ENCODE data around the gene INSC. TPM values are rescaled to one million over a fixed set of nuclear protein-coding genes. Genes with fewer than 3 reads are reported as not detected.

Gene INSC
- total and polyA plus RNA-seq, 2 of the 4 experiments (the other 2 are of a cell fraction) = 0.53 to 1.4 TPM

DNA sequence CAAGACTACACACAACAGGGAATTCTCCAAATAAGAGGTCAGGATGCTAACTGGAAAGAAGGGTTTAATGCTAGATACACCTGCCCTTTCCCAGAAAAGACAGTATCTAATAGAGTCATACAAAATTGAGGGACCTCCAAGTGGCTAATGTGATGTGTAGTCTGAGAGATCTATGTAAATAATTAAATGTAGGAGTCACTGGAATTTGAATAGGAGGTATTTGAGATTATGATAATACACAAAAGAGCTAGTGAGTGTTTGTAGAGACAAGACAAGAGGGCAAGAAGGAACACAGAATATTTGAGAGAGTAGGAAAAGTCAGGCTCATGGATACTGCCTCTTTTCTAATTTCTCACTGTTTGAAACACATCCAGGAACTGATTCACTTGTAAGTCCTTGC, 15.5 kb upstream of the INSC start:
- Histone ChIP-seq H2BK20ac (ENCODE audit: low read depth, low read length) (no peak overlapping the region), H2BK120ac (ENCODE audit: low read depth, low read length) (no peak overlapping the region), H3K23ac (ENCODE audit: low read depth, low read length) (no peak overlapping the region), H2BK5ac (ENCODE audit: low read depth, low read length, poor library complexity, severe bottlenecking) (no peak overlapping the region), H3K18ac (ENCODE audit: low read depth, low read length) (no peak overlapping the region), H3K27ac (ENCODE audit: insufficient read depth, low read length) (no peak overlapping the region), H3K9ac (ENCODE audit: low read depth, low read length) (no peak overlapping the region), H3K36me3 (ENCODE audit: control insufficient read depth, insufficient read depth, low read length) (no peaks in the 10 kb centered on the region), H3K9me3 (ENCODE audit: control insufficient read depth, insufficient read depth, low read length) (no peaks in the 10 kb centered on the region), H3K79me1 (ENCODE audit: low read depth in 1 of 2, low read length in 2 of 2) (no peaks in the 10 kb centered on the region), H3K27me3 (ENCODE audit: control insufficient read depth, insufficient read depth, low read length) (no peaks in the 10 kb centered on the region; the same call in 1 of the 2 replicates), H3K4ac (ENCODE audit: low read depth, low read length) (no peak overlapping the region), H2AK9ac (replicated peaks; ENCODE audit: low read depth, low read length, poor library complexity) (no peak overlapping the region), H2AFZ (replicated peaks; ENCODE audit: low read length, poor library complexity) (no peak overlapping the region), H3K14ac (replicated peaks; ENCODE audit: low read depth, low read length) (no peak overlapping the region), H3K4me1 (ENCODE audit: control insufficient read depth, insufficient read depth, low read length) (peaks cover 3% of the 10 kb centered on the region; the same call in 1 of the 2 replicates), H4K20me1 (ENCODE audit: insufficient read depth, low read length) (no peaks in the 10 kb centered on the region), H3K4me3 (ENCODE audit: insufficient read depth, low read depth, low read length) (no peak overlapping the region), H2AK5ac (ENCODE audit: low read depth, low read length) (no peak overlapping the region), H3K56ac (ENCODE audit: extremely low read depth, insufficient read depth, low read length) (no peak overlapping the region), H4K91ac (ENCODE audit: insufficient read depth, low read depth, low read length) (no peak overlapping the region), H4K8ac (ENCODE audit: low read depth in 2 of 2, low read length in 2 of 2) (no peak overlapping the region), H2BK15ac (ENCODE audit: low read depth, low read length) (no peak overlapping the region), H3K4me2 (ENCODE audit: low read depth, low read length) (no peak overlapping the region), H4K5ac (ENCODE audit: low read depth, low read length) (no peak overlapping the region), H3K9me1 (ENCODE audit: insufficient read depth, low read length) (no peaks in the 10 kb centered on the region; the same call in 1 of the 2 replicates)
- dilution Hi-C loops (cut with HindIII; ENCODE audit: low sequenced_read_pairs, unreplicated experiment) = no loop called here
- POLR2A ChIA-PET (ENCODE audit: unreplicated experiment) = no interaction called here
- TF ChIP-seq, protein P1, sequence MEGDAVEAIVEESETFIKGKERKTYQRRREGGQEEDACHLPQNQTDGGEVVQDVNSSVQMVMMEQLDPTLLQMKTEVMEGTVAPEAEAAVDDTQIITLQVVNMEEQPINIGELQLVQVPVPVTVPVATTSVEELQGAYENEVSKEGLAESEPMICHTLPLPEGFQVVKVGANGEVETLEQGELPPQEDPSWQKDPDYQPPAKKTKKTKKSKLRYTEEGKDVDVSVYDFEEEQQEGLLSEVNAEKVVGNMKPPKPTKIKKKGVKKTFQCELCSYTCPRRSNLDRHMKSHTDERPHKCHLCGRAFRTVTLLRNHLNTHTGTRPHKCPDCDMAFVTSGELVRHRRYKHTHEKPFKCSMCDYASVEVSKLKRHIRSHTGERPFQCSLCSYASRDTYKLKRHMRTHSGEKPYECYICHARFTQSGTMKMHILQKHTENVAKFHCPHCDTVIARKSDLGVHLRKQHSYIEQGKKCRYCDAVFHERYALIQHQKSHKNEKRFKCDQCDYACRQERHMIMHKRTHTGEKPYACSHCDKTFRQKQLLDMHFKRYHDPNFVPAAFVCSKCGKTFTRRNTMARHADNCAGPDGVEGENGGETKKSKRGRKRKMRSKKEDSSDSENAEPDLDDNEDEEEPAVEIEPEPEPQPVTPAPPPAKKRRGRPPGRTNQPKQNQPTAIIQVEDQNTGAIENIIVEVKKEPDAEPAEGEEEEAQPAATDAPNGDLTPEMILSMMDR (conservative IDR thresholded peaks at IDR 0.05; ENCODE audit: low read depth, low read length) = no peak
- TF ChIP-seq NFE2L2 (IDR thresholded peaks at IDR 0.05; ENCODE audit: low read depth, low read length) = no peak
- TF ChIP-seq CHD1 (IDR thresholded peaks at IDR 0.05; ENCODE audit: low read depth, low read length) = no peak
- TF ChIP-seq BHLHE40 (IDR thresholded peaks at IDR 0.05; ENCODE audit: low read depth, low read length) = no peak
- no peak for TF ChIP-seq SMC3 (IDR thresholded peaks at IDR 0.05; ENCODE audit: low read depth, low read length)
- TF ChIP-seq RAD21 (IDR thresholded peaks at IDR 0.05; ENCODE audit: low read length) = no peak
- TF ChIP-seq MAZ (IDR thresholded peaks at IDR 0.05; ENCODE audit: borderline replicate concordance, low read depth, low read length) = no peak
- TF ChIP-seq MAFK (IDR thresholded peaks at IDR 0.05; ENCODE audit: low read depth, low read length) = no peak
- TF ChIP-seq RCOR1 (IDR thresholded peaks at IDR 0.05; ENCODE audit: insufficient replicate concordance, low read length) = no peak
- TF ChIP-seq, protein P2, sequence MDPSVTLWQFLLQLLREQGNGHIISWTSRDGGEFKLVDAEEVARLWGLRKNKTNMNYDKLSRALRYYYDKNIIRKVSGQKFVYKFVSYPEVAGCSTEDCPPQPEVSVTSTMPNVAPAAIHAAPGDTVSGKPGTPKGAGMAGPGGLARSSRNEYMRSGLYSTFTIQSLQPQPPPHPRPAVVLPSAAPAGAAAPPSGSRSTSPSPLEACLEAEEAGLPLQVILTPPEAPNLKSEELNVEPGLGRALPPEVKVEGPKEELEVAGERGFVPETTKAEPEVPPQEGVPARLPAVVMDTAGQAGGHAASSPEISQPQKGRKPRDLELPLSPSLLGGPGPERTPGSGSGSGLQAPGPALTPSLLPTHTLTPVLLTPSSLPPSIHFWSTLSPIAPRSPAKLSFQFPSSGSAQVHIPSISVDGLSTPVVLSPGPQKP (IDR thresholded peaks at IDR 0.05; ENCODE audit: borderline replicate concordance, low read depth, low read length) = no peak
- TF ChIP-seq MXI1 (IDR thresholded peaks at IDR 0.05; ENCODE audit: borderline replicate concordance, low read depth, low read length) = no peak
- no peak for TF ChIP-seq FOS (IDR thresholded peaks at IDR 0.05; ENCODE audit: low read depth, low read length)
- TF ChIP-seq, protein P3, sequence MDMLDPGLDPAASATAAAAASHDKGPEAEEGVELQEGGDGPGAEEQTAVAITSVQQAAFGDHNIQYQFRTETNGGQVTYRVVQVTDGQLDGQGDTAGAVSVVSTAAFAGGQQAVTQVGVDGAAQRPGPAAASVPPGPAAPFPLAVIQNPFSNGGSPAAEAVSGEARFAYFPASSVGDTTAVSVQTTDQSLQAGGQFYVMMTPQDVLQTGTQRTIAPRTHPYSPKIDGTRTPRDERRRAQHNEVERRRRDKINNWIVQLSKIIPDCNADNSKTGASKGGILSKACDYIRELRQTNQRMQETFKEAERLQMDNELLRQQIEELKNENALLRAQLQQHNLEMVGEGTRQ (IDR thresholded peaks at IDR 0.05; ENCODE audit: low read depth, low read length) = no peak
- no peak for TF ChIP-seq RFX5 (IDR thresholded peaks at IDR 0.05; ENCODE audit: low read depth, low read length)
- no peak for TF ChIP-seq CEBPB (IDR thresholded peaks at IDR 0.05; ENCODE audit: low read depth, low read length)
- no peak for TF ChIP-seq POLR2A (IDR thresholded peaks at IDR 0.05; ENCODE audit: low read depth, low read length)
- in situ Hi-C loops (cut with MboI; ENCODE audit: low sequenced_read_pairs) = no loop called here
- BruUV-seq (replicated peaks) = no TSS peak
- no peak for ATAC-seq (ENCODE audit: low read depth)
- CTCF ChIA-PET = interaction anchor here (1.0 to 3.4 kb wide), 3 partner anchors 61 to 111 kb away, joined by 5 to 45 read pairs (median 8); no protein-coding TSS in a partner anchor
- intact Hi-C loops (cut with micrococcal nuclease) = no loop called here
- DNase-seq = peak; percentile 30
